GM19328 (cell line): ENCODE results near the gene CAV2.

Experiments used
- ATAC-seq: cut with Tn5 transposase; IDR thresholded peaks from one replicate; pipeline ENCODE4 v1.9.1; 2021; ENCODE audit warnings: mild to moderate bottlenecking, moderate library complexity; ENCODE audit not compliant: unreplicated experiment

The CAV2 gene

GRCh38 chr7:116545411-116545993, 46.0 kb downstream of the CAV2 start:
- ATAC-seq: no peak

- ATAC-seq: no peak
Measured at GRCh38 chr7:116546054-116546453, 46.5 kb downstream of the CAV2 start.

DNA sequence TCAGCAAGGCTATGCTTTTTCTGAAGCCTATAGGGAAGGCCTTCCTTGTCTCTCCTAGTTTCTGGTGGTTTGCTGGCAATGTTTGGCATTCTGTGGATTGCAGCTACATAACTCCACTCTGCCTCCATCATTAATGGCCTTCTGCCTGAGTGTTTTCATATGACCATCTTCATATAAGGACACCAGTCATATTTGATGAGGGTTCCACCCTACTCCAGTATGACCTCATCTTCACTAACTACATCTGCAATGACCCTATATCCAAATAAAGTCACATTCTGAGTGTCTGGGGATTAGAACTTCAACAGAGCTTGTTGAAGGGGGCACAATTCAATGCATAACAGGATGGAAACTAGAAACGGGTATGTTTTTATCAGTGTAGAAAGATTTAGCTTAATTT, 47.4 kb downstream of the CAV2 start:
- no peak for ATAC-seq

DNA sequence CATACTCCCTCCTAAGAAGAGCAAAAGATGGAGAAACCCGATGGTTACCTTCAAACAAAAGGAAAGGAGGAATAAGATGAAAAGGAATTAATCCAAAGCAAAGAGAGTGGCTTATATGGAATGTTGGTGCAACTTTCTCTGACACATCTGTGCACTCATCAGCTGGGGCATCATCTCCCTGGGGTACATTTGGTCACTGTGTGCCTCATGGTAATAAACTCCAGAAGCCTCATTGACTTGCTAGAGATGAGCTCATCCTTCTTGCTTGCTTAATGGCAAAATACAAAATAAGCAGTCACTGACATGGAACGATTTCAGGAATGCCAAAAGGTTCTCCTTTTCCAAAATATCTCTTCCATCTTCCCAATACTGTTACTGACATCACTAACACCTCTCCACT, 47.8 kb downstream of the CAV2 start:
- ATAC-seq: no peak

DNA sequence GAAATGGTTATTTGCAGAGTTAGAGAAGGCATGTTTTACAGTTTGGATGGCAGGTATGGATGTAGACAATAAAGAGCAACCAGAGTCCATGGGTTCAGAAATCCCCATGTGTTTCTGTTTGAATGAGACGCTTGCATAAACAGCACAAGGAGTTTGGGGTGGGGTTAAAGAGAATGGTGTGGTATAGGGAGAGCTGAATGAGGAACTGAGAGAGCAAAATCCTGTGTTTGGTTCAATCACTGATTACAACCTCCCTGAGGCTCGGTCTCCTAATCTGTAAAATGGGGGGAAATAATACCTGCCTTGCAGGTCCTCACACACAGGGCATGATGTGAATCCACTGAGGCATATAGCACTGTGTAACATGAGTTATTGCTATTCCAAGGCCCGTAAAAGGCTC, 49.0 kb downstream of the CAV2 start:
- ATAC-seq: peak; percentile 92

DNA sequence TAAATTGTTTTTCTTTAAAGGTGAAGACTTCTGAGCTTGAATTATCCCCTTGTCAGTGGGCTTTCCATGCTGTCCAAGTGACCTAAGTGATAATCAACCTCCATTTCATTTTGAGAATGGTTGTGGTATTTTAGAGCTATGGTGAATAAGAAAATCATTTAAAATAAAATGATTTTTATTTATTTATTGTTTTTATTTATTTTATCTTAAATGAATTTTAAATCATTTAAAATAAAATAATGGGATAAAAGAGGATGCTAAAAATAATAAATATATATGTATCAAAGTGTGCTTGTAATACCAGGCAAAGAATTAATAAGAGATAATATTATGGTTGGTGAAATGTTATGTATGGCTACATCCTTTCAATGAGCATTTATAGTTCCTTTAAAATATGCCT, 49.8 kb downstream of the CAV2 start:
- no peak for ATAC-seq

DNA sequence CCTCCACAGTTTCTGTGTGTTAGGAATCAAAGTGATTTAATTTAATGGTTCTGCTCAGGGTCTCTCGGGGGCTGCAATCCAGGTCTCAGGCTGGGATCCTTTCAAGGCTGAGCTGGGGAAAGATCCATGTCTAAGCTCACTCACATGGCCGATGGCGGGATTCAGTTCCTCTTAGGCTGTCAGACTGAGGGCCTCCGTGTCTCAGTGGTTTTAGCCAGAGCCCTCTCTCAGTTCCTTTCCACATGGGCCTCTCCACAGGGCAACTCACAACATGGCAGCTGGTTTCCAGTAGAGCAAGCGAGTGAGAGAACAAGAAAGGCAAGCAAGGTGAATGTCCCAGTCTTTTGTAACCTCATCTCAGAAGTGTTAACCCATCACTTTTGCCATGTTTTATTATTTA, 52.2 kb downstream of the CAV2 start:
- no peak for ATAC-seq

GRCh38 chr7:116552602-116553001, 53.1 kb downstream of the CAV2 start:
- no peak for ATAC-seq

DNA sequence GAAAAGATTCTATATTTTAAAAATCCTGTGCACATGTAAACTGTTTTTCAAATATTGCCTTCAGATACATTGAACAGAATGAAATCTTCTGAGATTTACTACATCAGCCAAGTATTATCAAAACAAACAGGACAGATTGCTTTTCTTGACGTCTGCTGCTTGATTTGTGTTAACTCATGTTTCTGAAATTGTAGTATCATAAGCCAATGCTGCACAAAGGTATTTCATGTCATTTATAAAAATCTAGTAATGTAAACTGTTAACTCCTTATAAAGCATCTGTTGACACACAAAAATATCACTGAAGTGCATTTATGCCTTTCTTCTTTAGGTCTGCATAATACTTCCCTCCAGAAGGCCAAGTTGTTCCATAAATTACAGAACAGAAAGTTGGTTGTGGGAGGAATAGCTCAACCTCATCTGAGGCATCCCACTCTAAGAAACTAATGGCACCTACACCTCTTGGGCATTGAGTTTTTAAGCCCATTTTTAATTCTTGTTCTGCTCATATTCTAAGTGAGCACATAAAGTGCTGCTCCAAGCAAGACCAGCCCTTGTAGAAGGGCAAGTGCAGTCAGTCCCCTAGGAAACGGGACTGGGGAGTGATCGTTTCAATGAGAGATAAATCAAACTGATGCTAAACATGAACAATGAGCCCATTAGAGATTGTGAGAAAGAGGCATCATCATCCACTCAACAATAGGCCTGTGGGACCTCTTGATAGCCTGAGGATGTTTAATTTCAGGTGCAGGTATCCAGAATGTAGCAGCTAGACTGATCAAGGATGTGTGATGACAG, 53.8 kb downstream of the CAV2 start:
- no peak for ATAC-seq

GRCh38 chr7:116554436-116554835, 54.9 kb downstream of the CAV2 start:
- ATAC-seq: no peak

DNA sequence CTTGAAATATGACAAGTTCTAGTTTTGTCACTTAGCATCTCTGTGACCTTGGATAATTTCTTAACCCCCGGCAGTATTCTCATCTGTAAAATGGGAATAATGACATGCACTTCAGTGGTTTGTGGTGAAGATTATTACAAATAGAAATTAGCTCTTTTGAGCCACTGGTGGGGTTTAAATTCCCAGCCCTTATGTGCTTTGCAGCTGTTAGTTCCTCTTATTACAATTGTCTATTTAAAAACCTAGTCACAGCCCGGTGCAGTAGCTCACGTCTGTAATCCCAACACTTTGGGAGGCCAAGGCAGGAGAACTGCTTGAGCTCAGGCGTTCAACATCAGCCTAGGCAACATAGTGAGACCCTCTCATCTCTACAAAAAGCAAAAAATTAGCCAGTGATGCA, 55.4 kb downstream of the CAV2 start:
- ATAC-seq: no peak

- ATAC-seq: no peak
Measured at GRCh38 chr7:116557066-116557585, 57.6 kb downstream of the CAV2 start.

- no peak for ATAC-seq
Measured at GRCh38 chr7:116557901-116558300, 58.4 kb downstream of the CAV2 start.
